Measurements from ENCODE around the gene RASSF5. TPM values are rescaled to one million over a fixed set of nuclear protein-coding genes. Genes with fewer than 3 reads are reported as not detected.

Gene RASSF5
- total and polyA plus RNA-seq, 10 of the 15 experiments (the other 5 are each of a cell fraction or from before 2014, with no cell fraction given) = 14.0 to 89.6 (median 68.9) TPM

DNA sequence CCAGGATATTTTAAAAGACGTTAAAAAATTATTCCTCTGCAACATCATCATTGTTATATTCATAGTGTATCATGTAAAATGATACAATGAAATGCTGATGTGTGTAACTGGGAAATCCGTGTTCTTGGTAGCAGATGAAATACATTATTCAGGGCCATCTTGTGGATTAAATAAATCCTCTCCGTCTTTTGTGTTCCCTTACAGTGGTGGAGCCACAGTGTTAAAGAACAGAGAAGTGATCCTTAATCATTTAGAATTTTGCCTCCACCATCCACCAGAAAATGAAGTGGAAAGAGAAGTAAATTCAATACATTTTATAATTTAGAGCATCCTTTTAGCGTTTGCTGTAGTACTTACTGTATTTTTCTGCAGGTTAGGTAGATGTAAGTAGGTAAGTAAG is 129.3 kb downstream of the RASSF5 start:
- peak overlapping the region; percentile 94 for H3K4me3 ChIP-seq
- ChIA-PET POLR2A (interaction anchor here (0.8 to 1.8 kb wide), 2 partner anchors 22 to 27 kb away, joined by 3 to 8 read pairs; no protein-coding TSS in a partner anchor), CTCF (interaction anchor here (0.9 to 19.1 kb wide), 8 partner anchors 20 to 345 kb away, joined by 3 to 1150 read pairs (median 6); partner anchors contain the start of gene EIF2D), SMC1A (ENCODE audit: uncharacterized antibody, unreplicated experiment) (interaction anchor here (0.7 to 10.6 kb wide), 12 partner anchors 13 to 283 kb away, joined by 3 to 301 read pairs (median 4); partner anchors contain the start of gene EIF2D), RAD21 (ENCODE audit: unreplicated experiment) (interaction anchor here (0.9 to 8.7 kb wide), 14 partner anchors 11 to 282 kb away, joined by 3 to 207 read pairs (median 4); partner anchors contain the start of gene EIF2D)
- H3K9ac ChIP-seq (ENCODE audit: control insufficient read depth, insufficient read depth, low read length) = peak overlapping the region; percentile 76
- H3K4me2 ChIP-seq (ENCODE audit: control insufficient read depth, insufficient read depth) = peak overlapping the region; percentile 99
- peaks cover 26% of the 10 kb centered on the region for H3K4me1 ChIP-seq (ENCODE audit: control insufficient read depth, insufficient read depth, low read length)
- H3K36me3 ChIP-seq (ENCODE audit: control insufficient read depth in 2 of 2, insufficient read depth in 2 of 2, low read length in 1 of 2) = no peaks in the 10 kb centered on the region
- no peak for DNase-seq (ENCODE audit: low read depth, low spot score)
- TF ChIP-seq CBX5 (IDR thresholded peaks at IDR 0.05; ENCODE audit: low read depth) (no peak), EGR1 (IDR thresholded peaks at IDR 0.05; ENCODE audit: borderline replicate concordance in 1 of 2, low read depth in 2 of 2, low read length in 2 of 2) (no peak), CREM (IDR thresholded peaks at IDR 0.05; ENCODE audit: low read depth) (no peak), NR2C1 (IDR thresholded peaks at IDR 0.05) (no peak)
- no peak for ATAC-seq
- no peak for FAIRE-seq
- no peaks in the 10 kb centered on the region for H4K20me1 ChIP-seq (ENCODE audit: control insufficient read depth, insufficient read depth)
- BruUV-seq (replicated peaks) = no TSS peak
- H3K79me2 ChIP-seq (ENCODE audit: control insufficient read depth, insufficient read depth, low read length) = peaks cover 18% of the 10 kb centered on the region
- no peaks in the 10 kb centered on the region for H3K27me3 ChIP-seq (replicated peaks in 1 of 2; ENCODE audit: control insufficient read depth in 2 of 2, insufficient read depth in 2 of 2, low read length in 1 of 2)
- intact Hi-C loops (cut with micrococcal nuclease; ENCODE audit: unreplicated experiment) = loop anchor here (10.0 kb wide), 1 partner anchor 88 kb away; no protein-coding TSS in a partner anchor
- 72% methylated on average over 4 of the region's 4 CpGs for WGBS (ENCODE audit: insufficient coverage, insufficient replicate concordance, low lambda C conversion rate, missing lambda C conversion rate)
- H2AFZ ChIP-seq (ENCODE audit: control insufficient read depth, low read depth, low read length) = no peak overlapping the region
- H3K27ac ChIP-seq (ENCODE audit: control insufficient read depth, insufficient read depth) = no peak overlapping the region; the same call in 1 of the 2 replicates
- no peaks in the 10 kb centered on the region for H3K9me3 ChIP-seq (replicated peaks; ENCODE audit: control insufficient read depth, insufficient read depth, low read length)
- in situ Hi-C loops (cut with MboI) = no loop called here

- in situ Hi-C loops (cut with MboI) (no loop called here), intact Hi-C loops (cut with micrococcal nuclease; ENCODE audit: unreplicated experiment) (loop anchor here (10.0 kb wide), 1 partner anchor 87 kb away; no protein-coding TSS in a partner anchor)
- DNase-seq (ENCODE audit: low read depth, low spot score) (no peak), ATAC-seq (peak; percentile 16), FAIRE-seq (peak; percentile 49)
- SMC1A ChIA-PET (ENCODE audit: uncharacterized antibody, unreplicated experiment) = interaction anchor here (0.6 to 10.6 kb wide), 11 partner anchors 12 to 1007 kb away, joined by 3 to 301 read pairs (median 3); partner anchors contain the start of gene EIF2D
- BruUV-seq (replicated peaks) = no TSS peak
- POLR2A ChIA-PET = interaction anchor here (0.6 to 1.8 kb wide), 7 partner anchors 21 to 166 kb away, joined by 3 to 8 read pairs (median 4); no protein-coding TSS in a partner anchor
- peak overlapping the region; percentile 46; the same call in 1 of the 2 replicates for H3K27ac ChIP-seq (ENCODE audit: control insufficient read depth, insufficient read depth)
- no peaks in the 10 kb centered on the region for H4K20me1 ChIP-seq (ENCODE audit: control insufficient read depth, insufficient read depth)
- H3K4me1 ChIP-seq (ENCODE audit: control insufficient read depth, insufficient read depth, low read length) = peaks cover 26% of the 10 kb centered on the region
- TF ChIP-seq SMAD5 (IDR thresholded peaks at IDR 0.05; ENCODE audit: low read depth) (no peak), SPI1 (IDR thresholded peaks at IDR 0.05; ENCODE audit: borderline replicate concordance, insufficient read depth, low read depth, low read length) (peak; percentile 91), RBBP5 (conservative IDR thresholded peaks at IDR 0.05) (no peak)
- peak overlapping the region; percentile 99 for H3K4me2 ChIP-seq (ENCODE audit: control insufficient read depth, insufficient read depth)
- peak overlapping the region; percentile 94 for H3K4me3 ChIP-seq
- H2AFZ ChIP-seq (ENCODE audit: control insufficient read depth, low read depth, low read length) = no peak overlapping the region
- no peaks in the 10 kb centered on the region for H3K27me3 ChIP-seq (replicated peaks in 1 of 2; ENCODE audit: control insufficient read depth in 2 of 2, insufficient read depth in 2 of 2, low read length in 1 of 2)
- H3K9ac ChIP-seq (ENCODE audit: control insufficient read depth, insufficient read depth, low read length) = no peak overlapping the region
- CTCF ChIA-PET = interaction anchor here (0.8 to 19.1 kb wide), 13 partner anchors 9 to 344 kb away, joined by 3 to 1150 read pairs (median 6); partner anchors contain the start of gene EIF2D
- RAD21 ChIA-PET (ENCODE audit: unreplicated experiment) = interaction anchor here (0.9 to 8.7 kb wide), 12 partner anchors 11 to 345 kb away, joined by 3 to 207 read pairs (median 3); partner anchors contain the start of gene EIF2D
- H3K79me2 ChIP-seq (ENCODE audit: control insufficient read depth, insufficient read depth, low read length) = peaks cover 18% of the 10 kb centered on the region
- no peaks in the 10 kb centered on the region for H3K9me3 ChIP-seq (replicated peaks; ENCODE audit: control insufficient read depth, insufficient read depth, low read length)
- no peaks in the 10 kb centered on the region for H3K36me3 ChIP-seq (ENCODE audit: control insufficient read depth in 2 of 2, insufficient read depth in 2 of 2, low read length in 1 of 2)
Observed at GRCh38 chr1:206637605-206638004, 130.3 kb downstream of the RASSF5 start.

Small RNAs within 50 kb of the gene (microRNA-seq; reads per million reads assigned to microRNA genes)
- gene MIR6769B = 3.8 reads per million, percentile 22 among the genes with 10 or more reads in this experiment

Small RNAs within 50 kb of the gene (small RNA-seq; reads per million reads assigned to genes)
- 0.59 reads per million, percentile 14 among the genes with 10 or more reads in this experiment for gene MIR6769B

Other genes with a start within 250 kb of the RASSF5 start
- 23.5 and 23.9 TPM in 2 replicates for gene IKBKE, start 37.1 kb upstream of the RASSF5 start, total RNA-seq (2014; rRNA removed)
- gene IKBKE, start 37.1 kb upstream of the RASSF5 start, total RNA-seq (2014; rRNA removed; fragmentation: Illumina TruSeq; extraction: Trizol) = 14.6 and 17.1 TPM in 2 replicates
- 30.0 and 33.4 TPM in 2 replicates for gene IKBKE, start 37.1 kb upstream of the RASSF5 start, total RNA-seq (2021)
- gene IKBKE, start 37.1 kb upstream of the RASSF5 start, polyA plus RNA-seq (2011; rRNA removed) = 19.7 and 35.1 TPM in 2 replicates
- 6.7 and 17.0 TPM in 2 replicates for gene IKBKE, start 37.1 kb upstream of the RASSF5 start, polyA plus RNA-seq (2014; fragmentation: Illumina TruSeq; extraction: Trizol)
- gene IKBKE, start 37.1 kb upstream of the RASSF5 start, polyA plus RNA-seq (2014; fragmentation: Nextera tagmentation; extraction: Ambion mirVana) = 10 to 100 TPM; 12.8 to 19.2 TPM
- 23.0 and 25.8 TPM in 2 replicates for gene IKBKE, start 37.1 kb upstream of the RASSF5 start, polyA plus RNA-seq (2014; rRNA removed)
- gene IKBKE, start 37.1 kb upstream of the RASSF5 start, polyA plus RNA-seq (2016; fragmentation: Nextera tagmentation; extraction: Ambion mirVana) = 10 to 100 TPM; 23.1 to 24.7 TPM
- gene EIF2D, start 104.9 kb downstream of the RASSF5 start, total RNA-seq (2014; rRNA removed) = 88.8 and 91.6 TPM in 2 replicates
- gene EIF2D, start 104.9 kb downstream of the RASSF5 start, total RNA-seq (2014; rRNA removed; fragmentation: Illumina TruSeq; extraction: Trizol) = 80.4 and 83.4 TPM in 2 replicates
- gene EIF2D, start 104.9 kb downstream of the RASSF5 start, total RNA-seq (2021) = 74.0 and 76.6 TPM in 2 replicates
- 133 and 153 TPM in 2 replicates for gene EIF2D, start 104.9 kb downstream of the RASSF5 start, polyA plus RNA-seq (2011; rRNA removed)
- gene EIF2D, start 104.9 kb downstream of the RASSF5 start, polyA plus RNA-seq (2014; fragmentation: Illumina TruSeq; extraction: Trizol) = 108 and 109 TPM in 2 replicates
- 10 to 100 TPM; 65.4 to 77.5 TPM for gene EIF2D, start 104.9 kb downstream of the RASSF5 start, polyA plus RNA-seq (2014; fragmentation: Nextera tagmentation; extraction: Ambion mirVana)
- gene EIF2D, start 104.9 kb downstream of the RASSF5 start, polyA plus RNA-seq (2014; rRNA removed) = 98.5 and 104 TPM in 2 replicates
- gene EIF2D, start 104.9 kb downstream of the RASSF5 start, polyA plus RNA-seq (2016; fragmentation: Nextera tagmentation; extraction: Ambion mirVana) = 10 to 100 TPM; 65.2 to 74.8 TPM
- gene DYRK3, start 128.0 kb downstream of the RASSF5 start, total RNA-seq (2014; rRNA removed) = 10.7 and 11.1 TPM in 2 replicates
- gene DYRK3, start 128.0 kb downstream of the RASSF5 start, total RNA-seq (2014; rRNA removed; fragmentation: Illumina TruSeq; extraction: Trizol) = 10.0 and 10.7 TPM in 2 replicates
- 8.9 and 11.2 TPM in 2 replicates for gene DYRK3, start 128.0 kb downstream of the RASSF5 start, total RNA-seq (2021)
- gene DYRK3, start 128.0 kb downstream of the RASSF5 start, polyA plus RNA-seq (2011; rRNA removed) = 12.9 and 15.4 TPM in 2 replicates
- 9.8 and 14.9 TPM in 2 replicates for gene DYRK3, start 128.0 kb downstream of the RASSF5 start, polyA plus RNA-seq (2014; fragmentation: Illumina TruSeq; extraction: Trizol)
- 1 to 10 TPM; 1.6 to 2.8 TPM for gene DYRK3, start 128.0 kb downstream of the RASSF5 start, polyA plus RNA-seq (2014; fragmentation: Nextera tagmentation; extraction: Ambion mirVana)
- gene DYRK3, start 128.0 kb downstream of the RASSF5 start, polyA plus RNA-seq (2014; rRNA removed) = 6.0 and 8.6 TPM in 2 replicates
- gene DYRK3, start 128.0 kb downstream of the RASSF5 start, polyA plus RNA-seq (2016; fragmentation: Nextera tagmentation; extraction: Ambion mirVana) = 10 to 100 TPM in 1 of 2 experiments, 1 to 10 TPM in 1; 10.0 to 11.7 TPM
- gene MAPKAPK2, start 177.4 kb downstream of the RASSF5 start, total RNA-seq (2014; rRNA removed) = 59.9 and 62.6 TPM in 2 replicates
- gene MAPKAPK2, start 177.4 kb downstream of the RASSF5 start, total RNA-seq (2014; rRNA removed; fragmentation: Illumina TruSeq; extraction: Trizol) = 36.1 and 38.8 TPM in 2 replicates
- gene MAPKAPK2, start 177.4 kb downstream of the RASSF5 start, total RNA-seq (2021) = 92.2 and 93.0 TPM in 2 replicates
- gene MAPKAPK2, start 177.4 kb downstream of the RASSF5 start, polyA plus RNA-seq (2011; rRNA removed) = 51.0 and 71.7 TPM in 2 replicates
- 66.8 and 70.6 TPM in 2 replicates for gene MAPKAPK2, start 177.4 kb downstream of the RASSF5 start, polyA plus RNA-seq (2014; fragmentation: Illumina TruSeq; extraction: Trizol)
- gene MAPKAPK2, start 177.4 kb downstream of the RASSF5 start, polyA plus RNA-seq (2014; fragmentation: Nextera tagmentation; extraction: Ambion mirVana) = 1 to 10 TPM in 1 of 2 experiments, under 1 TPM in 1; 0.72 to 4.9 TPM
- gene MAPKAPK2, start 177.4 kb downstream of the RASSF5 start, polyA plus RNA-seq (2014; rRNA removed) = 65.5 and 65.7 TPM in 2 replicates
- 1 to 10 TPM; 4.2 to 6.2 TPM for gene MAPKAPK2, start 177.4 kb downstream of the RASSF5 start, polyA plus RNA-seq (2016; fragmentation: Nextera tagmentation; extraction: Ambion mirVana)